Activated CD8-positive, alpha-beta memory T cell treated with anti-CD3 and anti-CD28 coated beads for 36 hours (primary cell): ENCODE results near the gene NR1H2. TPM values are rescaled to one million over a fixed set of nuclear protein-coding genes. Genes with fewer than 3 reads are reported as not detected.

Experiments
- CTCF ChIA-PET: fragments of 350-600 bp; sonication (Branson Sonifier 250); formaldehyde crosslinking; loops from one replicate; lab custom pipeline; 2021; ENCODE audit warnings: antibody characterized with exemption; lab: Charles Lee
- POLR2A ChIA-PET: fragments of 350-600 bp; sonication (Branson Sonifier 250); formaldehyde crosslinking; loops from one replicate; lab custom pipeline; 2021; ENCODE audit warnings: antibody characterized with exemption; lab: Charles Lee
- total RNA-seq, 2 experiments: library from RNA; stranded (reverse); gene quantifications; one replicate each; pipeline ENCODE4 v1.2.3, GENCODE V29; 2021

The NR1H2 gene
- total RNA-seq, 2 experiments from 2014 or later = 67.4 to 70.9 TPM

DNA sequence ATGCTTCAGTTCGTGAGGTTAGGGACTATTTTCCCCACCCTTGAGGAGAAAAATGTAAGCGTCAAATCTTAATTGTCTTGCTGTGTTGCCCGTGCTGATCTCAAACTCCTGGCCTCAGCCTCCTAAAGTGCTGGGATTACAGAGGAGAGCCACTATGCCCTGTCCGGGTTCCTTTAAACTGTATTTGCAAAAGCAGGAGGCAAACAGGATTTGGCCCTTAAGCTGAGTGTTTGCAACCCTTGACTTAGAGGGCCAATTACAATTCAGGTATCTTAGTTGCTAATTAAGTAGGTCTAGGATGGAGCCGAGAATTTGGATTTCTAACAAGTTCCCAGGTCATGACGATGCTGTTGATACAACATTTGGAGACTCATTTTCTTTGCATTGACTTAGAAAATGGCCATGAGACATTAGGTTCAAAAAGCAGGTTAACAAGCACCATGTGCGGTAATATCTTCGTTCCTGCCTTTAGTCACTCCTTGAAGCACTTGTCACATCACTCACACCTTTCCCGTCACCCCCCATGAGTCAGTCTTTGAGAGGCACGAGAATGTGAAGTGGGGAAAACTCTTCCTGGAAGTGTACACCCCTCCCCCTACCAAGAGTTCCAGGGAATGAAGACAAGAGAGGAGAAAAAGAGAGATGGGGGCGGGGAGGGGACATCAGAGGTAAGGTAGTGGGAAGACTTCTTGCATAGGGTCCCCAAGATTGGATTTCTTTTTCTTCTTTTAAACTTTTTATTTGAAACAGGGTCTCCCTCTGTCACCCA lies 13.4 kb upstream of the NR1H2 start:
- ChIA-PET POLR2A (interaction anchor here (0.5 to 1.5 kb wide), 4 partner anchors 18 to 231 kb away, joined by 3 to 5 read pairs (median 4); partner anchors contain the start of gene POLD1), CTCF (interaction anchor here (0.6 to 0.9 kb wide), 2 partner anchors 13 to 165 kb away, joined by 3 to 6 read pairs; no protein-coding TSS in a partner anchor)

DNA sequence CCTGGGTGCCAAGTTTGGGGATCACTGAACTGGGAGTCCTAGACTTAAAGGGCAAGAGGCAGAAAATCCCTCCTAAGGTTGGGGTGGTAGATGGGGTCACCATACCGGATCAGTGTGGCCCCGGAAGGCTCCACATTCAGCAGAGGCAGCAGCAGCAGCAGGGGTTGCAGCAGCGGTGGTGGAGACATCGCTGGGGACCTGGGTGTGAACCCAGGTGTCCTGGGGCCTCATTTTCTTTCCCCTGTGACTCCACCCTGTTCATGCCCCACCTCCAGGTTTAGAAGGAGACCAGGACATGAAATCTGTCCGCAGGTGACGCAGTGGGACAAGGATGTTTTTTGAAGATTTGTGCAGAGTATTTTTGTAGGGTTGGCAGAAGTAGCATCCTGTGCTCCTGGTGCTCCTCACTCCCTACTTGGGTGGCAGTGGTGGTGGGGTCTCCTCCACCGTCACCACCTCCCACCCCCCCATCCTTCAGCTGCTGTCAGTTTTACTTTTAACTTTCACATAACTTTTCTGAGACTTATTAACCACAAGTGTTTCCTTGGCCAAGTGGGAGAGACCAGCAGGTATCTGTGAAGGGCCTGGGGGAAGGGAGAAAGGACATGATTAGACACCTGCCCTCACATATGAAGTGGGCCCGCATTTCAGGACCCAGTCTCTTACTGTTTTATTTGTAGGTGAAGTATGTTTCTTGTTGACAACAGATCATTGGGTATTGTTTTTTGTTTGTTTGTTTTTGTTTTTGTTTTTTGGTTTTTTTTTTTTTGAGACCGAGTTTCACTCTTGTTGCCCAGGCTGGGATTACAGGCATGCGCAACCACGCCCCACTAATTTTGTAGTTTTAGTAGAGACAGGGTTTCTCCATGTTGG lies 10.6 kb upstream of the NR1H2 start, which contains the start of gene NAPSA:
Gene NAPSA (minus strand): TSS at position 206 of the 873 bp plus-strand sequence. CDS start 18 bp downstream, at position 188.
- POLR2A ChIA-PET = interaction anchor here (0.9 kb wide), 1 partner anchor 18 kb away, joined by 3 read pairs; no protein-coding TSS in a partner anchor
- CTCF ChIA-PET = interaction anchor here (0.6 to 1.2 kb wide), 2 partner anchors 30 to 97 kb away, joined by 3 read pairs; no protein-coding TSS in a partner anchor

DNA sequence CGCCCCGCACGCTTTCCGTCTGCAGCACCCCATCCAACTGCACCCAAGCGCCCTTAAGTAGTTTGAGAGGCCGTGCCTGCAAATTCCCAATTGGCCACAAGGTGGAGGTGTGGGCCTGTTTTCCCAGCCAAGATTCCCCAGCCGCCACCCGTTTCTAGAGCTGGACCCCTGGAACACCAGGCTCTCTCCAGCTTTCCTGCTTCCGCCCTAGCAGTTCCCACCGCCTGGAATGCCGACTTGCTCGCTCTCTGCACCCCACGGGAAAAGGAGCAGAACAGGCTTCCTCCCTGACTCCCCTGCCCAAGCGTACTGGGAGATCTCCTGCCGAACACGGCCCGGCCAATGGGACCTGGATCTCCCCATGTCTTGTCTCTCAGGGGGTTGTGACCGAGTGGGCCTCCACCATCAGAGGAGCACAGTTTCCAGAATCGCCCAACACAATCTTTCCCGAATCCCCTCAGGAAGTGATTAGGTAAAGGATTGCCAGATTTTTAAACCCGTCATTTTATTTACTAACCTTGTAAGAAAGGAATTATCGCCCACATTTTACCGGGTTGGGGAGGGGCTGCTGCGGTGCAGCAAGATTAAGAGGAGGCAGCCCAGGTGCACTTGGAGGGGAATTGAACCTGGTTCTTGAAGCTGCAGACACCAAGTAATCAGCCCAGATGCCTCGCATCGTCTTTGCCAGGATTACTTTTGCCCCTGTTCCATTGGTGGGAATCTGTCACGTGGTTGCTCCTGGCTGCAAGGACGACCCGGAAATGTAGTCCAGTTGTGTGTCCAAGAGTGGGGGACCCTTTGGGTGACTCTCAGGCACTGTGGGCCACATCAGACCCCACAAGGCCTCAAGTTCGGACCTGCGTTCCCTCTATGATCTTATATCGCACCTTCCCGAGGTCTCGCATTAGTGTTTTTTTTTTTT lies 7.3 kb upstream of the NR1H2 start:
- ChIA-PET CTCF (interaction anchor here (0.6 to 2.3 kb wide), 10 partner anchors 9 to 187 kb away, joined by 3 to 14 read pairs (median 4); no protein-coding TSS in a partner anchor), POLR2A (interaction anchor here (1.0 to 1.1 kb wide), 2 partner anchors 11 to 15 kb away, joined by 3 to 6 read pairs; partner anchors contain the start of gene POLD1)

DNA sequence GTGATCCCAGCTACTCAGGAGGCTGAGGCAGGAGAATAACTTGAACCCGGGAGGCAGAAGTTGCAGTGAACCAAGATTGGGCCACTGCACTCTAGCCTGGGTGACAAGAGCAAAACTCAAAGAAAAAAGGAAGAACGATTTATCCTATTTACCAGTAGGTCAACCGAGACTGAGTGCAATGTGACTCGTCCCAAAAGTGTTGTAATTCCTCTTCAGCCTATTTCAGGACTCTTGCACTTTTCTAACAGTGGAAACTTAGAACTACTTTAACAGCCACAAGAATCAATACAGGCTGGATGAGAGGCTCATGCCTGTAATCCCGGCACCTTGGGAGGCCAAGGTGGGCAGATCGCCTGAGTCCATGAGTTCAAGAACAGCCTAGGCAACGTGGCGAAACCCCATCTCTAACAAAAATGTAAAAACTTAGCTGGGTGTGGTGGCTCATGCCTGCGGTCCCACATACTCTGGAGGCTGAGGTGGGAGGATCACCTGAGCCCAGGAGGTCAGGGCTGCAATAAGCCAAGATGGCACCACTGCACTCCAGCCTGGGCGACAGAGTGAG lies 4.3 kb upstream of the NR1H2 start:
- ChIA-PET CTCF (interaction anchor here (1.1 kb wide), 1 partner anchor 15 kb away, joined by 3 read pairs; no protein-coding TSS in a partner anchor), POLR2A (no interaction called here)

DNA sequence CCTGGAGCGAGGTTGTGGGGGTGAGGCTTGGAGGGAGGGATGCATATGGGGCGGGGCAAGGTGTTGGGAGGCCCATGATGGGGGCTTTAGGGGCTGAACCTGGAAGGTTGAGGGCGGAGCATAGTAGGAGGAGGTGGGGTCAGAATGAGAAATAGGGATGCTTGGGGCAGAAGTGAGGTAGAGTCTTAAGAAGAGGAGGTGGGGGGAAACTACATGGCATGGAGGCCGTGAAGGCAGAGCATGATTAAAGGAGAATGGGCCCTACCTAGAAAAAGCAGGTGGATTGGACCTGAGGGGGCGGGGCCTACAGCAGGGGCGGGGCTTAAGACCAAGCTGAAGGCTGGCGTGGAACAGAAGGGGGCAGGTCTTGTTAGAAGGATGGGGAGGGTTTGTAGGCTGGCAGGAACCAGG lies 799 bp downstream of the NR1H2 start:
- ChIA-PET POLR2A (no interaction called here), CTCF (interaction anchor here (2.1 kb wide), 1 partner anchor 20 kb away, joined by 7 read pairs; no protein-coding TSS in a partner anchor)

DNA sequence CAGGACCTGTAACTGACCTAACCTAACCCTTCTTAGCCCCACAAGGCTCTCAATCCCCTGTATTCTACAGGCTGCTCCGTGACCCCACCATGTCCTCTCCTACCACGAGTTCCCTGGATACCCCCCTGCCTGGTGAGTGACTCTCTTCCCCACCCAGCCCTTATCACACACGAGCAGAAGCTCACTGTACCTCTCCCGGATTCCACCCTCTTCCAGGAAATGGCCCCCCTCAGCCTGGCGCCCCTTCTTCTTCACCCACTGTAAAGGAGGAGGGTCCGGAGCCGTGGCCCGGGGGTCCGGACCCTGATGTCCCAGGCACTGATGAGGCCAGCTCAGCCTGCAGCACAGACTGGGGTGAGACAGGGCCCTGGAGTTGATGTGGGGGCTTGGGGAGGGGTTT lies 1.3 kb downstream of the NR1H2 start:
- ChIA-PET POLR2A (no interaction called here), CTCF (interaction anchor here (1.1 to 2.1 kb wide), 2 partner anchors 9 to 20 kb away, joined by 3 to 7 read pairs; no protein-coding TSS in a partner anchor)

DNA sequence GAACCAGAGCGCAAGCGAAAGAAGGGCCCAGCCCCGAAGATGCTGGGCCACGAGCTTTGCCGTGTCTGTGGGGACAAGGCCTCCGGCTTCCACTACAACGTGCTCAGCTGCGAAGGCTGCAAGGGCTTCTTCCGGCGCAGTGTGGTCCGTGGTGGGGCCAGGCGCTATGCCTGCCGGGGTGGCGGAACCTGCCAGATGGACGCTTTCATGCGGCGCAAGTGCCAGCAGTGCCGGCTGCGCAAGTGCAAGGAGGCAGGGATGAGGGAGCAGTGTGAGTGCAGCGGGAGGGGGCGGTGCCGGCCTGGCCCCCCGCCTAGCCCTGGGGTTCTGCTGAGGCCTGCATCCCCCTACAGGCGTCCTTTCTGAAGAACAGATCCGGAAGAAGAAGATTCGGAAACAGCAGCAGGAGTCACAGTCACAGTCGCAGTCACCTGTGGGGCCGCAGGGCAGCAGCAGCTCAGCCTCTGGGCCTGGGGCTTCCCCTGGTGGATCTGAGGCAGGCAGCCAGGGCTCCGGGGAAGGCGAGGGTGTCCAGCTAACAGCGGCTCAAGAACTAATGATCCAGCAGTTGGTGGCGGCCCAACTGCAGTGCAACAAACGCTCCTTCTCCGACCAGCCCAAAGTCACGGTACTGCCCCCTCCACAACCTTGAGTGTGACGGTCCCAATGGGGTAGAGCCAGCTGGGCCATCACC lies 2.1 kb downstream of the NR1H2 start:
- CTCF ChIA-PET = interaction anchor here (1.1 kb wide), 1 partner anchor 10 kb away, joined by 3 read pairs; no protein-coding TSS in a partner anchor

DNA sequence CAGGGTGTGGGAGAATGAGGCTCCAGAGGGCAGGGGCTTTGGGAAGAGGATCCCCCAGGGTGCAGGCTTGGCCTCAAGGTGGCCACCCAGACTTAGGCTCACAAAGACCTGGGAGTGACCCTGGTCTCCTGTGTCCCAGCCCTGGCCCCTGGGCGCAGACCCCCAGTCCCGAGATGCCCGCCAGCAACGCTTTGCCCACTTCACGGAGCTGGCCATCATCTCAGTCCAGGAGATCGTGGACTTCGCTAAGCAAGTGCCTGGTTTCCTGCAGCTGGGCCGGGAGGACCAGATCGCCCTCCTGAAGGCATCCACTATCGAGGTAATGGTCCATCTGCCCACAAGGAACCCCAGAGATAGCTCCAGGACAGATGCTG lies 2.6 kb downstream of the NR1H2 start:
- CTCF ChIA-PET = no interaction called here

More for the DNA sequence above, 2.1 kb downstream of the NR1H2 start:
- POLR2A ChIA-PET = no interaction called here

DNA sequence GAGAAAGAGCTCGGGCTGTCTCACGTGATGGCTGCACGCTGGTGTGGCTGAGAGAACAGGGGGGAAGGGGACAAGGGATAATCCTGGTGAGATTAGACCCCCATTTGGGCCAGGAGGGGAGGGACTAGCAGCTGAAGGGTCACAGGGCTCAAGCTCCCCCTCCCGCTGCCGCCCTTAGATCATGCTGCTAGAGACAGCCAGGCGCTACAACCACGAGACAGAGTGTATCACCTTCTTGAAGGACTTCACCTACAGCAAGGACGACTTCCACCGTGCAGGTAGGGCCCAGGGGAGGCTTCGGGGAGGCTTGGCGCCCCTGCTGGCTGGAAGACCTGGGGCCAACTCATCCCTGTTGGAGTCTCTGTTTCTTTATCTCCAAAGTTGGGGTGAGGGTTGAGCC lies 3.3 kb downstream of the NR1H2 start:
- ChIA-PET CTCF (no interaction called here), POLR2A (interaction anchor here (0.5 kb wide), 1 partner anchor 15 kb away, joined by 4 read pairs; no protein-coding TSS in a partner anchor)

More for the DNA sequence above, 2.6 kb downstream of the NR1H2 start:
- POLR2A ChIA-PET = interaction anchor here (0.5 kb wide), 1 partner anchor 15 kb away, joined by 4 read pairs; no protein-coding TSS in a partner anchor

DNA sequence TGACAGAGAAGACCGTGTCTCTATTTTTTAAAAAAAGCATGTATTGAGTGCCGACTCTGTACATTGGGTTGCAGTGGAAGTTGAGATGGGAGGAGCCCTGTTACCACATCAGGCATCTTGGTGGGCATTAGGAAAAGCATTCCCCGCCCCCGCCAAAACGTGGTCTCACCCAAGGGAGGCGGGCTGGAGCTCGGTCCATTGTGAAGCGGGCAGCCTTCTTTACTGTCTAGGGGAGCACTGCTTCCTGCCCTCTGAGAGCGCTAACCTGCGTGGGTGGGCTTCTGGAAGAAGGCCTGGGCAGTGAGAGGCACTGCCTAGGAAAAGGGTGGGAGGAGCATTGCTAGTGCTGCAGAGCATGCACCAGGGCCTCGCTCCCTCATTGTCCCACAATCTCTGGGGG lies 3.9 kb downstream of the NR1H2 start:
- POLR2A ChIA-PET = interaction anchor here (1.0 kb wide), 1 partner anchor 16 kb away, joined by 3 read pairs; no protein-coding TSS in a partner anchor
- CTCF ChIA-PET = no interaction called here

DNA sequence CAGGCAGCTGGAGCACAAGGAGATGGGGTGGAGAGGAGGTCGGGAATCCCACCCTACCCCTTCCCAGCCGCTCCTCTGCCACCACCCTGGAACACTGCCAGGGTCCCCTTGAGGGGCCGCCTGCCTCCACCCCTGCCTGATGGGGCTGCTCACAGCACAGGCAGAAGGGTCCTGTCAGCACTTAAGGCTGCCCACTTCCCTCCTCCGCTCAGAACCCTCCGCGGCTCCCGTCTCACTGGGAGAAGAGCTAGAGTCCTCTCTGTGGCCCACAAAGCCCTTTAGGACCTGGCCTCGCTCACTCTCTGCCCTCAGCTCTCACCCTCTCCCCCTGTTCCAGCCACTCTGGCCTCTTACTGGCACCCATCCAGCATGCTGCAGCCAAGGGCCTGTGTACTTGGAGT lies 4.5 kb downstream of the NR1H2 start:
- ChIA-PET CTCF (no interaction called here), POLR2A (interaction anchor here (1.0 kb wide), 1 partner anchor 17 kb away, joined by 3 read pairs; no protein-coding TSS in a partner anchor)

DNA sequence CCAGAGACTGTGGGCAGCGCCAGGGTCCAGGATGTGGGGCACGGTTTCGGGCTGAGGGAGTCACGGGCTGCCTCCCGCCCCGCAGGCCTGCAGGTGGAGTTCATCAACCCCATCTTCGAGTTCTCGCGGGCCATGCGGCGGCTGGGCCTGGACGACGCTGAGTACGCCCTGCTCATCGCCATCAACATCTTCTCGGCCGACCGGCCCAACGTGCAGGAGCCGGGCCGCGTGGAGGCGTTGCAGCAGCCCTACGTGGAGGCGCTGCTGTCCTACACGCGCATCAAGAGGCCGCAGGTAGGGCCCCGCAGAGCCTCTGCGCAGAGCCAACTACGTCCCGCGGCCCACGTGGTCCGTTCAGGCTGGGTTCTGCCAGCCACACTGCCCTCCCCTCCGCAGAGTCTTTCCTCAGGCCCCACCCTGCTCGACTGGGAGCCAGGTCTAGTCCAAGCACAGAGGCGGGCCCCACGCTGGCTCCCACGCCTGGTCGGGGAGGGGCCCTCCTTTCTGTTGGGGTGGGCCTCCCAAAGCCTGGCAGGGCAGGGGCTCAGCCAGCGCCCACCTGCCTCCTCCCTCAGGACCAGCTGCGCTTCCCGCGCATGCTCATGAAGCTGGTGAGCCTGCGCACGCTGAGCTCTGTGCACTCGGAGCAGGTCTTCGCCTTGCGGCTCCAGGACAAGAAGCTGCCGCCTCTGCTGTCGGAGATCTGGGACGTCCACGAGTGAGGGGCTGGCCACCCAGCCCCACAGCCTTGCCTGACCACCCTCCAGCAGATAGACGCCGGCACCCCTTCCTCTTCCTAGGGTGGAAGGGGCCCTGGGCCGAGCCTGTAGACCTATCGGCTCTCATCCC lies 5.8 kb downstream of the NR1H2 start:
- ChIA-PET CTCF (no interaction called here), POLR2A (no interaction called here)

DNA sequence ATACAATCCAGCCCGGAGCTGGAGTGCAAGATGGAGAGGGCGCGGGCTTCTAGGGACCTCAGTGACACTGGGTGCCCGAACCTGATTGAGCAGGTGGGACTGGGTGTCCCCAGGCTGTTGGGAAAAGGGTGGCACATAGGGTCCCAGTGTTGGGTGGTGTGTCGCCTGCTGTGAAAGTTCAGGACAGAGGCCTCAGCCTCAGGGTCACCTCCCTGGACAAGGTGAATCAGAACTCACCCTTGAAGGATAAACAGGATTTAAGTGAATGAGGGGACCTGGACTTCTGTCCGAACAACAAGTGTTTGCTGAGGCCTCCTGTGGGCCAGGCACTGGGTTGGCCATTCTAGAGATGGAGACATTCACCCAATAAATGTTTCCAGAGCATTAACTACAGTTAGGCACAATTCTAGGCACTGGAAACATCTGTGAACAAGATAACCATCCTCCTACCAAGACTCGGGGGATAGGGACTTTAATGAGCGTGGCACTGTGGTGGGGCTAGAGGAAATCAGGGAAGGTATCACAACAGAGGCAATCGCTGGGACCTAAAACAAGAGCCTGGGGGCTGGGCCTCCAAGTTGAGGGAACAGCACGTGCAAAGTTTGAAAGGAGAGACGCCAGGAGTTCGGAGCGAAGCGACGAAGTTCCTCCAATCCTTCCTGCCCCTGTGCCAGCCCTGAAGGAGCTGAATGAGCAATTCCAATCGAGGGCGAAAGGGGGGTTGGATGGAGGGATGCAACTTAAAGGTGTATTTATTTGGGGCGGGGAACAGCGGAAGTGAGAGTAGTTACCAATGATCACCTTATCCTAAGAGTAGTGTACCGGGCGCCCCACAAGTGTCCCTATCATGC lies 7.0 kb downstream of the NR1H2 start:
- POLR2A ChIA-PET = interaction anchor here (0.6 to 1.4 kb wide), 4 partner anchors 14 to 188 kb away, joined by 3 to 5 read pairs (median 3); no protein-coding TSS in a partner anchor
- CTCF ChIA-PET = interaction anchor here (2.0 to 2.5 kb wide), 2 partner anchors 8 to 25 kb away, joined by 12 to 14 read pairs; partner anchors contain the start of gene NR1H2

DNA sequence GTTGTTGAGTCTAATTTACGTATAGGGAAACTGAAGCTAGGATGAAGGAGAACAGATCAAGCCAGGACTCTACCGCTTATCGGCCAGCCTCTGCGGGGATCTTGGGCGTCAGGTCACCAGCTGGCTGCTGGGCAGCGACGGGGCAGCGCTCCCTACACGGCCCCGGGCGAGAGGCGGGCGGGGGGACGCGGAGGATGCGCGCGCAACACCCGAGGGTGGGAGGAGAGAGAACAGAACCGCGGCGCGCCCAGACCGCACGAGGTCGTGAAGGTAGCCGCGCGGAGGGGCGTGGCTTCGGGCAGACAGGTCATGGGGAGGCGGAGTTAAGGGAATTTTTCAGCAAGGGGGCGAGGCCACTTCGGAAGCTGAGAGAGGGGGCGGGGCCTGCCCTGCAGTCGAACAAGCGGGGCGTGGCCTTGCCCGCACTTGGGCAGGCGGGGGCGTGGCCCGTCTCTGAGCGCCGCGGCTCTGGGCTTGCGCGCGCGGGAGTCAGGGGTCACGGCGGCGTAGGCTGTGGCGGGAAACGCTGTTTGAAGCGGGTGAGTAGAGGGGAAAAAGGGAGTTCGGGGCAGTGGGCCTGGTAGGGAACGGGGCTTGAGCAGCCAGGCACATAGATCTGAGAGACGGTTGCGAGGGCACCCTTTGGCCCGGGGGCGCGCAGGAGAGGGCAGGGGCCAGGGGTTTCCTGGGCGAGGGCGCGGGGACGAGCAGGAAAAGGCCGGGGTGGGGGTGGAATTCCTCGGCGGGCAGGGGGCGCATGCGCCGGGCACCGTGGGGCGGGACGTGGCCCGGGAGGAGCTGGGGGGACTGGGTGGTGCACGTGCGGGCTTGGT lies 7.8 kb downstream of the NR1H2 start, which contains the start of gene POLD1:
Gene POLD1 (plus strand): TSS at position 496 of the 833 bp plus-strand sequence. CDS start 14,505 bp downstream, outside the sequence.
- POLR2A ChIA-PET = interaction anchor here (0.6 to 1.4 kb wide), 8 partner anchors 8 to 187 kb away, joined by 3 to 6 read pairs (median 4); partner anchors contain the start of gene NR1H2
- CTCF ChIA-PET = interaction anchor here (0.8 to 2.5 kb wide), 7 partner anchors 9 to 538 kb away, joined by 3 to 14 read pairs (median 4); partner anchors contain the start of gene NR1H2
